HUDEP-2 (cell line): ENCODE results near the gene CSK.
A peak's percentile ranks its signal among the peaks of the same experiment; 100 is the strongest.

Experiments used
- DNase-seq, 76 experiments: peaks; one replicate each; lab custom pipeline; 2025; ENCODE audit not compliant: unreplicated experiment in 76 of 76; lab: John Stamatoyannopoulos, UW

Gene CSK

GRCh38 chr15:74799856-74800558 lies 18.1 kb downstream of the CSK start:
- DNase-seq = peak in 68 of 76 experiments; percentile 11 to 82 (median 64)

DNA sequence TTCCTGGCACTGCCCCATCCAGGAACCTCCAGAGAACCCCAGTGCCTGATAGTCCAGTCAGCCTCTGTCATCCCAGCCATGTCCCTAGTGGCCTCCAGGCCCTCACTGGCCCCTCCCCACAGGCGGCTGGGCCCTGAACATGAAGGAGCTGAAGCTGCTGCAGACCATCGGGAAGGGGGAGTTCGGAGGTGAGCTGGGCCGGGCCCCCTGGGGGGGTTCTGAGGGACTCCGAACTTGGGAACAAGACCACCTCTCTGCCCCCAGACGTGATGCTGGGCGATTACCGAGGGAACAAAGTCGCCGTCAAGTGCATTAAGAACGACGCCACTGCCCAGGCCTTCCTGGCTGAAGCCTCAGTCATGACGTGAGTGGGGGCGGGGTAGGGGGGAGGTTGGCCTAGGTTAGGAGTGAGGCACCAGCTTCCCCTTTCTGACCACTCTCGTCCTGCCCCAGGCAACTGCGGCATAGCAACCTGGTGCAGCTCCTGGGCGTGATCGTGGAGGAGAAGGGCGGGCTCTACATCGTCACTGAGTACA lies 18.7 kb downstream of the CSK start:
- no peak for DNase-seq

- no peak for DNase-seq
Measured at GRCh38 chr15:74801311-74801997, 19.6 kb downstream of the CSK start.

- DNase-seq = no peak
Measured at GRCh38 chr15:74802290-74802689, 20.4 kb downstream of the CSK start.

GRCh38 chr15:74802862-74803447 lies 21.1 kb downstream of the CSK start:
- DNase-seq = no peak

DNA sequence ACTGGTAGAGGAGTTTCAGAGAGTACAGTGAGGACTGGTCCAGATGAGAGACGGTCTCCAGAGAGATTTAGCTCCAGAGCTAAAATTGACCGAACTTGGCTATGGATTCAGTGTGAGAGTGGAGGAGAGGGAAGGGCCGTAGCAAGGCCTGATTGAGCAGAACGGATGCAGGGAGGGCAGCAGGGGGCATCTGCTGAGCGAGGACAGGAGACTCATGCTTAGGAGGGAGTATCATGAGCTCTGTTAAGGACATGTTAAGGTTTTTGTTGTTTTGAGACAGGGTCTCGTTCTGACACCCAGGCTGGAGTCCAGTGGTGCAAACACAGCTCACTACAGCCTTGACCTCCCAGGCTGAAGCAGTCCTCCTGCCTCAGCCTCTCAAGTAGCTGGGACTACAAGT lies 23.1 kb downstream of the CSK start:
- DNase-seq = no peak

DNA sequence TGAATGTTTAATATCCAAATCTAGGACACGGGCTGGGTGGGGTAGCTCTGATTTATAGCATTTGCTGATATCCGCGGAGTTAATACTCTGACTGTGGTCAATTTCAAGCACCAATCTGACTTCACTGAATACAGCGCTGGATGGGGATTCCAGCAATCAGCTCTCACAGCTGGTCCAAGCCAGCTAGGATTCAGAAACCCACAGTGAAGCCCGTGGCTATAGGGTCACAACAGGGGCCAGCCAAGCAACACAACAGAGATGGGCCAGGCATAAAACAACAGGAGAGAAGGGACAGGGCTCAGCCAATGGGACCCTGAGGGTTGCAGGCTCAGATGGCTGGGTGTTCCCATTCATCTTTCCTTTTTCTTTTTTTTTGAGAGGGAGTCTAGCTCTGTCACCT lies 25.4 kb downstream of the CSK start:
- no peak for DNase-seq

DNA sequence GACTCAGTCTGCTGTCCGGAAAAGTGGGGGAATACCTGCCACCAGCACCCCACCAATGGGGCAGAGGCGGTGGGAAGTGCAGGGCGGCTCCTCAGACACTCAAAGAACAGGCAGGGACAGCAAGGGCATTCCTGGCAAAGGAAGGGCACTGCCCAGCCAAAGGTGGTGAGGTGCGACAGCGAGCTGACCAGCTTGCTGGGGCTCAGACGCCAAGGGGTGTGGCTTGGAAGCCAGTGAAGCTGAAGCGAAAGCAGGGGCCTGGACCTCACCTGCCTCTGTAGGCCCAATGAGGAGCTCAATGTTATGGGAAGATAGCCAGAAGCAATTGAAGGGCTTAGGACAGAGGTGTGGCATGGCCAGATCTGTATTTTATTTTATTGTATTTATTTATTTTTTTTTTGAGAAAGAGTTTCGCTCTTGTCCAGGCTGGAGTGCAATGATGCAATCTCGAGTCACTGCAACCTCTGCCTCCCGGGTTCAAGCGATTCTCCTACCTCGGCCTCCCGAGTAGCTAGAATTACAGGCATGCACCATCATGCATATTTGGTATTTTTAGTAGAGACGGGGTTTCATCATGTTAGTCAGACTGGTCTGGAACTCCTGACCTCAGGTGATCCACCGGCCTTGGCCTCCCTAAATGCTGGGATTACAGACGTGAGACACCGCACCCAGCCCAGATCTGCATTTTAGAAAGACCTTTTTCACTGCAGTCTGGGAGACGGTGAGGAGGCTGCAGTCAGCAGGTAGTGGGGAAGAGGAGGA lies 26.4 kb downstream of the CSK start:
- DNase-seq = no peak

GRCh38 chr15:74808840-74809229 lies 27.0 kb downstream of the CSK start:
- no peak for DNase-seq

GRCh38 chr15:74809242-74809641 lies 27.4 kb downstream of the CSK start:
- no peak for DNase-seq

DNA sequence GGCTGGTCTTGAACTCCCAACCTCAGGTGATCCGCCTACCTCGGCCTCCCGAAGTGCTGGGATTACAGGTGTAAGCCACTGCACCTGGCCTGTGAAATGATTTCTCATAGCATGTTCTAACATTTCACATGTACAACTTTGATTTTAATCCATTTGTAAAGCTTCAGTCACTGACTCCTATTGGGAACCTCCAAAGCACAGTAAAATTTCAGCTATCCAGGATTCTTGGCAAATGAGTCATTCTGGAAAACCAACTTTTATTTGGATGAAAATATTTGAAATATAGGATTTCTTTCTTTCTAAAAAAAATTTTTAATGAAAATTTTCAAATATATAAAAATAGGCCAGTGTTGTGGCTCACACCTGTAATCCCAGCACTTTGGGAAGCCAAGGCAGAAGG lies 28.1 kb downstream of the CSK start:
- no peak for DNase-seq

DNA sequence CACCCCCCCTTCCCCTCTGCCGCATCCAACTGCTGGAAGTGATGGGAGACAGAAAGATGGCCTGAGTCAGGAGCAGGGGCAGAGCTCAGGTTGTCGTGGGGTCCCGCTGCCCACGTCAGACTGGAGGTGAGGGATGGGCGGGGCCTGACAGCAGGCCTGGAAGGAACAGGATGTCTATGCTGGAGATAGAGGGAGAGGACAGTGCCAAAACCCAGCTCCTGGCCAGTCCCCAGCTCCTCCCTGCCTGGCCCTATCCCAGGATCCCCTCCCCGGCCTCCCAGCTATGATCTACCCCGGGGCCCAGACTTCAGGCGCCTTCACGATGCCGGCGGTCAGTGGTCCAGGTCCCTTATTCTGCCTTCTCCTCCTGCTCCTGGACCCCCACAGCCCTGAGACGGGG lies 30.7 kb downstream of the CSK start, which contains the start of gene LMAN1L:
TSS of gene LMAN1L (plus strand) at position 303 of the 400 bp plus-strand sequence. CDS start at position 323, 20 bp downstream.
- DNase-seq = no peak

DNA sequence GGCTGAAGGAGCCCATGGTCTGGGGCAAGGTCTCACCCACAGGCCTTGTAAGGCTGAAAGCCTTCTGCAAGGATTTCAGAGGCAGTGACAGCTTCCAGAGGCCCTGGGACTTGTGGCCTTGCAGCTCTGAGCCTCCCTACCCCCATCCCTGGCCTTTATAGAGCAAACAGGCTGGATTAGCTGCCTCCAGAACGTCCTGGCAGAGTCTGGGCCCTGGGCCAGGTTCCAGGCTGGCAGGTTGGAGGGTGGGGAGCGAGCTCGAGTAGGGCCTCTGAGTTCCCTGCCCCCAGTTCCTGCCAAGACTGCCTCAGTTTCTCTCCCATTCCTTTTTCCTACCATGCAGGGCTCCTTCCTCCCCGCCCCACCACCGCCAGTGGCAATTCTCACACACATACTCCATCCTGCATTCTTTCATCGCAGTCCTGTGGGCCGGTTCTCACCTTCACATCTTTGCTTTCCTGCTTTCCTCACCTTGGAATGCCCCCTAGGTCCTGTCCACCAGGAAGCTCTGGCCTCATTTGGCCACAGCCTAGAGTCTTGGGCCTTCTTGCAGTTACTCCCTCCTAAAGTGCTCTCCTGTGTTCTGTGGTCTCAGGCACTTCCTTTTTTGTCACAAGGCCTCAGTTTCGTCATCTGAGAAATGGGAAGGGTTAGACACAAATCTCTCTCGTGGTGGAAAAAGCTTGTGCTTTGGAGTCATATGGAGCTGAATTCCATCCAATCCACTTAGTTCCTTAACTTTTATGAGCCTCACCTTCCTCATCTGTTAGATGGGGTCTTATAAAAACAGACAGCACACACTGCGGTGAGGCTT lies 33.4 kb downstream of the CSK start:
- no peak for DNase-seq

DNA sequence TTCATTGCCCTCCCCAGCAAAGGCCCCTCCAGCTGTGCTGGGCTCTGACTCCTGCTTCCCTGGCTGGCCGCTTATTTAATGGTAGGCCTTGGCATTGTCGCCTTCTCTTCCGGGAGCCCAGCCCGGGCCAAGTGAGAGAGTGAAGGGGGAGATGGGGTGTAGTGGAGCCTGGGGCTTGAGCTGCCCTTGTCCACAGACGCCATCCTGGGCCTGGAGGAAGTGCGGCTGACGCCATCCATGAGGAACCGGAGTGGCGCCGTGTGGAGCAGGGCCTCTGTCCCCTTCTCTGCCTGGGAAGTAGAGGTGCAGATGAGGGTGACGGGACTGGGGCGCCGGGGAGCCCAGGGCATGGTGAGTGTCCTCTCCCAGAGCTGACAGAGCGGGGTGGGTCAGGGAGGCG lies 34.1 kb downstream of the CSK start:
- DNase-seq = no peak

DNA sequence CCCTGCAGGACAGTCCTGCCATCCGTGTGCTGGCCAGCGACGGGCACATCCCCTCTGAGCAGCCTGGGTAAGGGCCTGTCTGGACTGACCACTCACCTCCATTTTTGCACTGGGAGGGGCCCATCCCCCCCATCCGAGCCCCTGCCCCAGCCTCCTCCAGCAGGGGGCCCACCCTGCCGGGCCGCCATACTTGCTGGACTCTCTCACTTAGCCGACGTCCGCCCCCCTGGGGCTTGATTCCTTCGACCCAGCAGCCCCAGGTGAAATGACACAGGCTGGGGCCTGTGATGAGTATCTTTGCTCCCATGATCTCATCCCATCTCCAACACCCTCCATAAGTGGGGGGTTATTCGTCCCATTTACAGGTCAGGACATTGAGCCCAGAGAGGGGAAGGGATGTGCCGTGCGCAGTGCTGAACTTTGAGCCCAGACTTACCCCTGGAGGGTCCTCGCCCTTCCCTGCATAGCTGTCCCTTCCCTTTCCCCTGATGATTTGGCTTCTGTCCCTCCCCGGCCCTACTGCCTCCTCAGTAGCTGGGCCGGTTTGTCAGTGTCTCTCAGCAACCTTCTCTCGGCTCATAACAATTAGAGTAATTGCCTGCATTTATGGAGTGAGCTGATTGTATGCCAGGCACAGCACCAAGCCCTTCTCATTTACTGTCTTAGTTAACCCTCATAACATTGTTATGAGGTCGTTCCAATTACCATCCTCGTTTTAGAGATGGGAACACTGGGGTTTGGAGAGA lies 34.9 kb downstream of the CSK start:
- no peak for DNase-seq

- DNase-seq = peak in 11 of 76 experiments; percentile 7 to 43 (median 18)
Measured at GRCh38 chr15:74817370-74817737, 35.5 kb downstream of the CSK start.

GRCh38 chr15:74820056-74820455 lies 38.2 kb downstream of the CSK start:
- DNase-seq = no peak

DNA sequence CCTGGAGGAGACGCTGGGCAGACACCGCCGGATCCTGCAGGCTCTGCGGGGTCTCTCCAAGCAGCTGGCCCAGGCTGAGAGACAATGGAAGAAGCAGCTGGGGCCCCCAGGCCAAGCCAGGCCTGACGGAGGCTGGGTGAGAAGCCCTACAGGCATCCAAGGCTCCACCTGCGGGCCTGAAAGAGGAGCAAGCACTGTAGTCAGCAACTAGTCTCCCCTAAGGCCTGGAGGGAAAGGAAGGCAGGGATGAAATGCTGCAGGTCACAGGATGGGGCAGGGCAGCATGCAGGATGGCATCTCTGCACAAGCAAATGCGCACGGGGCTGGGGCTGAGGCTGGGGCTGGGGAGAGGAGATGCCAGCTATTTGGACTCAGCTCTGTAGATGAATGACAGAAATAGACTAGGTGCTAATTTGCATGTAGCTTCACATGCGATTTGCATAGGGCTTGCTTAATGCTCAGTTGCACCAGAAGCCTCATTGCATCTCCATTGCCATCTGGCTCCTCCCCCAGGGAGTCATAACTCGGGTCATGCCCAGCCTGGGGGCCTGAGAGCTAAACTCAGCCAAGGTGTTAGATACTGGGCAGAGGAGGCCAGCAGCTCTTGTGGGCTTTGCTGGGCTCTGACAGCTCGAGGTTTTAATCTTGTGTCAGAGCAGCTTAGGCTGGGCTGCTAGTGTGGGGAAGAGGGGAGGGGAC lies 39.4 kb downstream of the CSK start:
- DNase-seq = no peak

- DNase-seq = no peak
Measured at GRCh38 chr15:74821790-74822158, 39.9 kb downstream of the CSK start.
